ENCODE measurements around the gene GPD2. TPM values are rescaled to one million over a fixed set of nuclear protein-coding genes. Genes with fewer than 3 reads are reported as not detected.

The GPD2 gene
- total and polyA plus RNA-seq, 2 of the 13 experiments (the other 11 are each of a cell fraction or from before 2014, with no cell fraction given), result not detected

DNA sequence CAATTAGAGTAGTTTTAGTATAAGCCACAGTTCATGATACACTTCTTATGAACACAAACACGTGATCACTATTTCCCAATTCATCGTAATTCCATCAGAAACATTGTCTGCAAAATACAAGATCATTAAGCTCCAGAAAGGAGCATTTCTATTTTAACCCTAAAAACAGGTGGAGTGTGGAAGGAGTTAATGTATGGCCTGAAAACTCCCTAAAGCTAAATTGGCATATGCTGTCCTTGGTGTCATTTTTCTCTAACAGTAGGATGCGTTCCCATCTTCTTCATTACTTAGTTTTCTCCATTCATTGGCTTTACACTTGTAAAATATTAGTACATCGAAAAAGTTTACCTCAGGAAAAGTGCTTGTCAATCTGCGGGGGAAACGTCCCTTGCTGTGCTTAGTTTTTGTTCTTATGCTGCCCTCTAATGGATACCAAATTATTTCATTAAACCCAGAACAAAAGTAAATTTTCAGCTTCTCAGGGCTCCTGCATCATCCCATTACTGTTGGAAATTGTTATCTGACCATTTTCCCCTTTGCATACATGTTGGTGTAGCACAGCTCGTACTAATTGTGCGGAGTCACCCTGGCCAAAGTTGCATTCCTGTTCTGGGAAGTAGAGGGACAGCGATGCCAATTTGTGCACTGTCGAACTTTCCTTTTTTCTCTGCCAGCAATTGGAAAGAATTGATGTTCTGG lies 153.4 kb downstream of the GPD2 start (continued):
- TF ChIP-seq, protein P1, sequence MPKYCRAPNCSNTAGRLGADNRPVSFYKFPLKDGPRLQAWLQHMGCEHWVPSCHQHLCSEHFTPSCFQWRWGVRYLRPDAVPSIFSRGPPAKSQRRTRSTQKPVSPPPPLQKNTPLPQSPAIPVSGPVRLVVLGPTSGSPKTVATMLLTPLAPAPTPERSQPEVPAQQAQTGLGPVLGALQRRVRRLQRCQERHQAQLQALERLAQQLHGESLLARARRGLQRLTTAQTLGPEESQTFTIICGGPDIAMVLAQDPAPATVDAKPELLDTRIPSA (CRISPR knock-in tag; IDR thresholded peaks at IDR 0.05; ENCODE audit: borderline replicate concordance), result no peak
- TF ChIP-seq BRCA1 (CRISPR knock-in tag; IDR thresholded peaks at IDR 0.05) (no peak), POLR2AphosphoS5 (IDR thresholded peaks at IDR 0.05; ENCODE audit: low read depth, low read length) (no peak), ZFP62 (CRISPR knock-in tag; IDR thresholded peaks at IDR 0.05) (no peak), ZNF792 (CRISPR knock-in tag; IDR thresholded peaks at IDR 0.05) (no peak), HOXD1 (CRISPR knock-in tag; IDR thresholded peaks at IDR 0.05) (no peak), ZNF205 (CRISPR knock-in tag; IDR thresholded peaks at IDR 0.05) (no peak), FOXJ3 (CRISPR knock-in tag; IDR thresholded peaks at IDR 0.05; ENCODE audit: borderline replicate concordance) (0 out of 2 replicates have a peak, but pooled peaks have one; percentile 28), EED (CRISPR knock-in tag; IDR thresholded peaks at IDR 0.05) (no peak), TARDBP (CRISPR knock-in tag; IDR thresholded peaks at IDR 0.05) (no peak), ZFYVE20 (CRISPR knock-in tag; IDR thresholded peaks at IDR 0.05; ENCODE audit: borderline replicate concordance, low read depth) (no peak)
- TF ChIP-seq, protein P2, sequence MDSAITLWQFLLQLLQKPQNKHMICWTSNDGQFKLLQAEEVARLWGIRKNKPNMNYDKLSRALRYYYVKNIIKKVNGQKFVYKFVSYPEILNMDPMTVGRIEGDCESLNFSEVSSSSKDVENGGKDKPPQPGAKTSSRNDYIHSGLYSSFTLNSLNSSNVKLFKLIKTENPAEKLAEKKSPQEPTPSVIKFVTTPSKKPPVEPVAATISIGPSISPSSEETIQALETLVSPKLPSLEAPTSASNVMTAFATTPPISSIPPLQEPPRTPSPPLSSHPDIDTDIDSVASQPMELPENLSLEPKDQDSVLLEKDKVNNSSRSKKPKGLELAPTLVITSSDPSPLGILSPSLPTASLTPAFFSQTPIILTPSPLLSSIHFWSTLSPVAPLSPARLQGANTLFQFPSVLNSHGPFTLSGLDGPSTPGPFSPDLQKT (CRISPR knock-in tag; IDR thresholded peaks at IDR 0.05; ENCODE audit: borderline replicate concordance), result no peak
- TF ChIP-seq, protein P3, sequence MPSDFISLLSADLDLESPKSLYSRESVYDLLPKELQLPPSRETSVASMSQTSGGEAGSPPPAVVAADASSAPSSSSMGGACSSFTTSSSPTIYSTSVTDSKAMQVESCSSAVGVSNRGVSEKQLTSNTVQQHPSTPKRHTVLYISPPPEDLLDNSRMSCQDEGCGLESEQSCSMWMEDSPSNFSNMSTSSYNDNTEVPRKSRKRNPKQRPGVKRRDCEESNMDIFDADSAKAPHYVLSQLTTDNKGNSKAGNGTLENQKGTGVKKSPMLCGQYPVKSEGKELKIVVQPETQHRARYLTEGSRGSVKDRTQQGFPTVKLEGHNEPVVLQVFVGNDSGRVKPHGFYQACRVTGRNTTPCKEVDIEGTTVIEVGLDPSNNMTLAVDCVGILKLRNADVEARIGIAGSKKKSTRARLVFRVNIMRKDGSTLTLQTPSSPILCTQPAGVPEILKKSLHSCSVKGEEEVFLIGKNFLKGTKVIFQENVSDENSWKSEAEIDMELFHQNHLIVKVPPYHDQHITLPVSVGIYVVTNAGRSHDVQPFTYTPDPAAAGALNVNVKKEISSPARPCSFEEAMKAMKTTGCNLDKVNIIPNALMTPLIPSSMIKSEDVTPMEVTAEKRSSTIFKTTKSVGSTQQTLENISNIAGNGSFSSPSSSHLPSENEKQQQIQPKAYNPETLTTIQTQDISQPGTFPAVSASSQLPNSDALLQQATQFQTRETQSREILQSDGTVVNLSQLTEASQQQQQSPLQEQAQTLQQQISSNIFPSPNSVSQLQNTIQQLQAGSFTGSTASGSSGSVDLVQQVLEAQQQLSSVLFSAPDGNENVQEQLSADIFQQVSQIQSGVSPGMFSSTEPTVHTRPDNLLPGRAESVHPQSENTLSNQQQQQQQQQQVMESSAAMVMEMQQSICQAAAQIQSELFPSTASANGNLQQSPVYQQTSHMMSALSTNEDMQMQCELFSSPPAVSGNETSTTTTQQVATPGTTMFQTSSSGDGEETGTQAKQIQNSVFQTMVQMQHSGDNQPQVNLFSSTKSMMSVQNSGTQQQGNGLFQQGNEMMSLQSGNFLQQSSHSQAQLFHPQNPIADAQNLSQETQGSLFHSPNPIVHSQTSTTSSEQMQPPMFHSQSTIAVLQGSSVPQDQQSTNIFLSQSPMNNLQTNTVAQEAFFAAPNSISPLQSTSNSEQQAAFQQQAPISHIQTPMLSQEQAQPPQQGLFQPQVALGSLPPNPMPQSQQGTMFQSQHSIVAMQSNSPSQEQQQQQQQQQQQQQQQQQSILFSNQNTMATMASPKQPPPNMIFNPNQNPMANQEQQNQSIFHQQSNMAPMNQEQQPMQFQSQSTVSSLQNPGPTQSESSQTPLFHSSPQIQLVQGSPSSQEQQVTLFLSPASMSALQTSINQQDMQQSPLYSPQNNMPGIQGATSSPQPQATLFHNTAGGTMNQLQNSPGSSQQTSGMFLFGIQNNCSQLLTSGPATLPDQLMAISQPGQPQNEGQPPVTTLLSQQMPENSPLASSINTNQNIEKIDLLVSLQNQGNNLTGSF (CRISPR knock-in tag; IDR thresholded peaks at IDR 0.05), result no peak
- TF ChIP-seq, protein P4, sequence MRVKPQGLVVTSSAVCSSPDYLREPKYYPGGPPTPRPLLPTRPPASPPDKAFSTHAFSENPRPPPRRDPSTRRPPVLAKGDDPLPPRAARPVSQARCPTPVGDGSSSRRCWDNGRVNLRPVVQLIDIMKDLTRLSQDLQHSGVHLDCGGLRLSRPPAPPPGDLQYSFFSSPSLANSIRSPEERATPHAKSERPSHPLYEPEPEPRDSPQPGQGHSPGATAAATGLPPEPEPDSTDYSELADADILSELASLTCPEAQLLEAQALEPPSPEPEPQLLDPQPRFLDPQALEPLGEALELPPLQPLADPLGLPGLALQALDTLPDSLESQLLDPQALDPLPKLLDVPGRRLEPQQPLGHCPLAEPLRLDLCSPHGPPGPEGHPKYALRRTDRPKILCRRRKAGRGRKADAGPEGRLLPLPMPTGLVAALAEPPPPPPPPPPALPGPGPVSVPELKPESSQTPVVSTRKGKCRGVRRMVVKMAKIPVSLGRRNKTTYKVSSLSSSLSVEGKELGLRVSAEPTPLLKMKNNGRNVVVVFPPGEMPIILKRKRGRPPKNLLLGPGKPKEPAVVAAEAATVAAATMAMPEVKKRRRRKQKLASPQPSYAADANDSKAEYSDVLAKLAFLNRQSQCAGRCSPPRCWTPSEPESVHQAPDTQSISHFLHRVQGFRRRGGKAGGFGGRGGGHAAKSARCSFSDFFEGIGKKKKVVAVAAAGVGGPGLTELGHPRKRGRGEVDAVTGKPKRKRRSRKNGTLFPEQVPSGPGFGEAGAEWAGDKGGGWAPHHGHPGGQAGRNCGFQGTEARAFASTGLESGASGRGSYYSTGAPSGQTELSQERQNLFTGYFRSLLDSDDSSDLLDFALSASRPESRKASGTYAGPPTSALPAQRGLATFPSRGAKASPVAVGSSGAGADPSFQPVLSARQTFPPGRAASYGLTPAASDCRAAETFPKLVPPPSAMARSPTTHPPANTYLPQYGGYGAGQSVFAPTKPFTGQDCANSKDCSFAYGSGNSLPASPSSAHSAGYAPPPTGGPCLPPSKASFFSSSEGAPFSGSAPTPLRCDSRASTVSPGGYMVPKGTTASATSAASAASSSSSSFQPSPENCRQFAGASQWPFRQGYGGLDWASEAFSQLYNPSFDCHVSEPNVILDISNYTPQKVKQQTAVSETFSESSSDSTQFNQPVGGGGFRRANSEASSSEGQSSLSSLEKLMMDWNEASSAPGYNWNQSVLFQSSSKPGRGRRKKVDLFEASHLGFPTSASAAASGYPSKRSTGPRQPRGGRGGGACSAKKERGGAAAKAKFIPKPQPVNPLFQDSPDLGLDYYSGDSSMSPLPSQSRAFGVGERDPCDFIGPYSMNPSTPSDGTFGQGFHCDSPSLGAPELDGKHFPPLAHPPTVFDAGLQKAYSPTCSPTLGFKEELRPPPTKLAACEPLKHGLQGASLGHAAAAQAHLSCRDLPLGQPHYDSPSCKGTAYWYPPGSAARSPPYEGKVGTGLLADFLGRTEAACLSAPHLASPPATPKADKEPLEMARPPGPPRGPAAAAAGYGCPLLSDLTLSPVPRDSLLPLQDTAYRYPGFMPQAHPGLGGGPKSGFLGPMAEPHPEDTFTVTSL (CRISPR knock-in tag; IDR thresholded peaks at IDR 0.05; ENCODE audit: borderline replicate concordance), result no peak
- TF ChIP-seq, protein P5, sequence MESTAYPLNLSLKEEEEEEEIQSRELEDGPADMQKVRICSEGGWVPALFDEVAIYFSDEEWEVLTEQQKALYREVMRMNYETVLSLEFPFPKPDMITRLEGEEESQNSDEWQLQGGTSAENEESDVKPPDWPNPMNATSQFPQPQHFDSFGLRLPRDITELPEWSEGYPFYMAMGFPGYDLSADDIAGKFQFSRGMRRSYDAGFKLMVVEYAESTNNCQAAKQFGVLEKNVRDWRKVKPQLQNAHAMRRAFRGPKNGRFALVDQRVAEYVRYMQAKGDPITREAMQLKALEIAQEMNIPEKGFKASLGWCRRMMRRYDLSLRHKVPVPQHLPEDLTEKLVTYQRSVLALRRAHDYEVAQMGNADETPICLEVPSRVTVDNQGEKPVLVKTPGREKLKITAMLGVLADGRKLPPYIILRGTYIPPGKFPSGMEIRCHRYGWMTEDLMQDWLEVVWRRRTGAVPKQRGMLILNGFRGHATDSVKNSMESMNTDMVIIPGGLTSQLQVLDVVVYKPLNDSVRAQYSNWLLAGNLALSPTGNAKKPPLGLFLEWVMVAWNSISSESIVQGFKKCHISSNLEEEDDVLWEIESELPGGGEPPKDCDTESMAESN (CRISPR knock-in tag; conservative IDR thresholded peaks at IDR 0.05), result no peak
